ENCODE measurements around the gene AUTS2. TPM values are rescaled to one million over a fixed set of nuclear protein-coding genes. Genes with fewer than 3 reads are reported as not detected.

AUTS2 gene
- total and polyA plus RNA-seq, 2 experiments from 2014 or later = 32.0 to 91.0 TPM

DNA sequence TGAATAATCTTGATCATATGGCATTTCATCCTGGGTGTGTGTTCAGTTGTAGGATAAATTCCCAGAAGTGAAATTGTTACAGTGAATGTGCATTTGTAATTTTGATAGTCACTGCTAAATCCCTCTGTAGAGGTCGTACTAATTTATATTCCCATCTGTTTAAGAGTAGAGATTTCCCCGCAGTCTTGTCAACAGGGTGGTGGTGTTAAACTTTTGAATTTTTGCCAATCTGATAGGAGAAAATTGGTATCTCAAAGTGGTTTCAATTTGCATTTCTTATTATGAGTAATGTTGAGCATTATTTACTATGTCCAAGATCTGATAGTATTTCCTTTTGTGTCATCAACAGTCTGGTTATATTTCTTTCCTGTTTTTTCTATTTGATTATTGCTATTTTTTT is 101.7 kb downstream of the AUTS2 start:
- Mint-ChIP-seq H3K9me3 (no peaks in the 10 kb centered on the region), H3K36me3 (ENCODE audit: low read depth) (no peaks in the 10 kb centered on the region), H3K27me3 (ENCODE audit: insufficient read depth, low read depth, poor library complexity) (no peaks in the 10 kb centered on the region), H3K4me3 (no peak overlapping the region), H3K4me1 (peaks cover 16% of the 10 kb centered on the region), H3K27ac (no peak overlapping the region)
- Histone ChIP-seq H3F3A (replicated peaks; ENCODE audit: low read depth) (no peaks in the 10 kb centered on the region), H3K36me3 (ENCODE audit: insufficient read depth) (0 out of 2 replicates have a peak, but pooled peaks cover under 1% of the 10 kb centered on the region), H3K4me2 (no peak overlapping the region), H3K4me3 (no peak overlapping the region), H3K27ac (ENCODE audit: low read depth) (no peak overlapping the region), H3K79me2 (replicated peaks; ENCODE audit: insufficient read depth) (no peaks in the 10 kb centered on the region), H3K4me1 (ENCODE audit: insufficient read depth) (no peaks in the 10 kb centered on the region), H3K9me2 (ENCODE audit: insufficient read depth) (no peaks in the 10 kb centered on the region), H4K20me1 (replicated peaks; ENCODE audit: insufficient read depth) (no peaks in the 10 kb centered on the region), H2AFZ (no peak overlapping the region), H3K27me3 (ENCODE audit: insufficient read depth) (no peaks in the 10 kb centered on the region)
- no peak for ATAC-seq
- TF ChIP-seq ZNF462 (CRISPR knock-in tag; IDR thresholded peaks at IDR 0.05) (no peak), ZNF331 (CRISPR knock-in tag; IDR thresholded peaks at IDR 0.05; ENCODE audit: low read depth) (no peak)
- no peak for DNase-seq (ENCODE audit: low spot score)

DNA sequence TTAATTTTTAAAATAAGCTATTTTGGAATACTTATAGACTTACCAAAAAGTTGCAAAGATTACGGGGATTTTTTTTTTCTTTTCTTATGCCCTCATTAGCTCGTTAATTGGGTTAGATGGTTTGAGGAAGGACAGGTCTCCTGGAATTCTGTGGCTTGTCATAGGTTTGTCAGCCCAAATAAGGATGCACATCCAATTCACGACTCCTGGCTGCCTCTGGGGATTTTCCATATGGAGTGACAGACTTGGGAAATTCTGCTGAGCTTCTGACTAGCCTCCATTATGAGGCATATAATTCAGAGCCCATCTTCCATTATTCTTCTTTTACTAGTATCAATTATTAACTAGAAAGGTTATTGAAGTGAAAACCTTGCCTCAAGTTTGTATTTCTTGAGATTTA is 102.1 kb downstream of the AUTS2 start:
- Histone ChIP-seq H2AFZ (no peak overlapping the region), H3K9me2 (ENCODE audit: insufficient read depth) (no peaks in the 10 kb centered on the region), H3K36me3 (ENCODE audit: insufficient read depth) (0 out of 2 replicates have a peak, but pooled peaks cover 4% of the 10 kb centered on the region), H3K4me1 (ENCODE audit: insufficient read depth) (0 out of 2 replicates have a peak, but pooled peaks cover 2% of the 10 kb centered on the region), H3K79me2 (replicated peaks; ENCODE audit: insufficient read depth) (0 out of 2 replicates have a peak, but pooled peaks cover under 1% of the 10 kb centered on the region), H3K27ac (ENCODE audit: low read depth) (no peak overlapping the region), H3K4me2 (no peak overlapping the region), H3F3A (replicated peaks; ENCODE audit: low read depth) (no peaks in the 10 kb centered on the region), H3K27me3 (ENCODE audit: insufficient read depth) (no peaks in the 10 kb centered on the region), H3K4me3 (no peak overlapping the region), H4K20me1 (replicated peaks; ENCODE audit: insufficient read depth) (no peaks in the 10 kb centered on the region)
- DNase-seq (ENCODE audit: low spot score) (no peak), ATAC-seq (no peak)
- Mint-ChIP-seq H3K27me3 (ENCODE audit: insufficient read depth, low read depth, poor library complexity) (no peaks in the 10 kb centered on the region), H3K9me3 (no peaks in the 10 kb centered on the region), H3K4me1 (peaks cover 16% of the 10 kb centered on the region), H3K36me3 (ENCODE audit: low read depth) (no peaks in the 10 kb centered on the region), H3K27ac (no peak overlapping the region), H3K4me3 (no peak overlapping the region)
- TF ChIP-seq POLR2AphosphoS5 (IDR thresholded peaks at IDR 0.05; ENCODE audit: low read depth) (no peak), EZH2 (IDR thresholded peaks at IDR 0.05; ENCODE audit: low read depth, unreplicated experiment) (no peak), EZH2phosphoT487 (IDR thresholded peaks at IDR 0.05; ENCODE audit: unreplicated experiment) (no peak), JUNB (IDR thresholded peaks at IDR 0.05; ENCODE audit: unreplicated experiment) (no peak), ZNF114 (CRISPR knock-in tag; IDR thresholded peaks at IDR 0.05) (no peak), REST (IDR thresholded peaks at IDR 0.05; ENCODE audit: unreplicated experiment) (no peak)
- TF ChIP-seq, protein P1, sequence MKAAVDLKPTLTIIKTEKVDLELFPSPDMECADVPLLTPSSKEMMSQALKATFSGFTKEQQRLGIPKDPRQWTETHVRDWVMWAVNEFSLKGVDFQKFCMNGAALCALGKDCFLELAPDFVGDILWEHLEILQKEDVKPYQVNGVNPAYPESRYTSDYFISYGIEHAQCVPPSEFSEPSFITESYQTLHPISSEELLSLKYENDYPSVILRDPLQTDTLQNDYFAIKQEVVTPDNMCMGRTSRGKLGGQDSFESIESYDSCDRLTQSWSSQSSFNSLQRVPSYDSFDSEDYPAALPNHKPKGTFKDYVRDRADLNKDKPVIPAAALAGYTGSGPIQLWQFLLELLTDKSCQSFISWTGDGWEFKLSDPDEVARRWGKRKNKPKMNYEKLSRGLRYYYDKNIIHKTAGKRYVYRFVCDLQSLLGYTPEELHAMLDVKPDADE (IDR thresholded peaks at IDR 0.05) = no peak
- TF ChIP-seq, protein P2, sequence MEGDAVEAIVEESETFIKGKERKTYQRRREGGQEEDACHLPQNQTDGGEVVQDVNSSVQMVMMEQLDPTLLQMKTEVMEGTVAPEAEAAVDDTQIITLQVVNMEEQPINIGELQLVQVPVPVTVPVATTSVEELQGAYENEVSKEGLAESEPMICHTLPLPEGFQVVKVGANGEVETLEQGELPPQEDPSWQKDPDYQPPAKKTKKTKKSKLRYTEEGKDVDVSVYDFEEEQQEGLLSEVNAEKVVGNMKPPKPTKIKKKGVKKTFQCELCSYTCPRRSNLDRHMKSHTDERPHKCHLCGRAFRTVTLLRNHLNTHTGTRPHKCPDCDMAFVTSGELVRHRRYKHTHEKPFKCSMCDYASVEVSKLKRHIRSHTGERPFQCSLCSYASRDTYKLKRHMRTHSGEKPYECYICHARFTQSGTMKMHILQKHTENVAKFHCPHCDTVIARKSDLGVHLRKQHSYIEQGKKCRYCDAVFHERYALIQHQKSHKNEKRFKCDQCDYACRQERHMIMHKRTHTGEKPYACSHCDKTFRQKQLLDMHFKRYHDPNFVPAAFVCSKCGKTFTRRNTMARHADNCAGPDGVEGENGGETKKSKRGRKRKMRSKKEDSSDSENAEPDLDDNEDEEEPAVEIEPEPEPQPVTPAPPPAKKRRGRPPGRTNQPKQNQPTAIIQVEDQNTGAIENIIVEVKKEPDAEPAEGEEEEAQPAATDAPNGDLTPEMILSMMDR (conservative IDR thresholded peaks at IDR 0.05; ENCODE audit: low read depth in 2 of 2) = no peak

Data from GM23338 (cell line).